Tongue (tissue), 3 donors: ENCODE data around the gene KLHL17. TPM values are rescaled to one million over a fixed set of nuclear protein-coding genes. Genes with fewer than 3 reads are reported as not detected.
"Not testable (repeated sequence)": the region's sequence is repeated elsewhere in the genome, so short reads cannot be mapped to it uniquely, and the experiment has no call there.

Experiments used
- DNase-seq: peaks from one replicate; pipeline ENCODE4 v3.0.0-alpha.2; 2015
- small RNA-seq: library from RNA; depleted of rRNA; stranded (forward); fragments of <200 nt; gene quantifications from one replicate; pipeline ENCODE3, GENCODE V24; 2014; ENCODE audit warnings: low replicate concordance
- total RNA-seq: library from RNA; depleted of rRNA; stranded (reverse); fragments of >200 nt; gene quantifications from one replicate; pipeline ENCODE4 v1.2.3, GENCODE V29; 2014

The KLHL17 gene
- total RNA-seq, 1 donor from 2014 or later: 7.5 TPM

DNA sequence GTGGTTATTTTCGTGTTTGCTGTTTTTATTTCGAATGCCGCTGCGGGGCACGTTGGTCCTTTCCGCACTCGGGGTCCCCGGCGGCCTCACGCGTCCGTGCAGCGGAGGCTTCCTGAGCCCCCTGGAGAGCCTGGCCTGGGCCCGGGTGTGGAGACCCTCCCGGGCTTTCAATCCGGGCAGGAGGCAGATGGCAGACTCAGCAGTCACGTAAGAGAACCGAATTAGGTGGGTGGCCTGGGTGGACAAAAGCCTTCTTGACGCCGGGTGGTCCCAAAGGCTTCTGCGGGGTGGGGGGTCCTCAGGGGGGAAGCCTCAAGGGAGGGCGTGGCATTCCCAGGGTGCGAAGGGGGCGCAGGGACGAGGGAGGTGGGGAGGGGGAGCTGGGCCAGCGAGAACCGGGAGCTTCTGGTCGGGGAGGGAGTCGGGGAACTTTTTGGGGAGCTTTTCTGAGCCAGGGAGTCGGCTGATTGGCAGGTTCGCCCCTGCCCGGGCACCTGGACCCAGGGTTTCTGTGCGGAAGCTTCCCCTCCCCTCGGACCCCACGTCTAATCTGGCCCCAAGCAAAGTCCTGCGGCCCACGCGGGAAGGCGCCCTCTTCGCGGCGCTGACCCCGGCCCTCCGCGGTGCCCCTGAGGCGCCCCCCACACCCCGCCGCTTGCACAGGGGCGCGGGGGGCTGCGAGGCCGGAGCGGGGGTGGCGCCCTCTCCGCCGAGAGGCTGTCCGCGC, 40.8 kb downstream of the KLHL17 start:
- peak; percentile 52 for DNase-seq

- DNase-seq: no peak
These were observed 43.4 kb downstream of the KLHL17 start for GRCh38 chr1:1003618-1004419.

GRCh38 chr1:1004420-1004779, 44.0 kb downstream of the KLHL17 start:
- no peak for DNase-seq

GRCh38 chr1:1004780-1005697, 44.7 kb downstream of the KLHL17 start:
- DNase-seq: peak; percentile 83

DNA sequence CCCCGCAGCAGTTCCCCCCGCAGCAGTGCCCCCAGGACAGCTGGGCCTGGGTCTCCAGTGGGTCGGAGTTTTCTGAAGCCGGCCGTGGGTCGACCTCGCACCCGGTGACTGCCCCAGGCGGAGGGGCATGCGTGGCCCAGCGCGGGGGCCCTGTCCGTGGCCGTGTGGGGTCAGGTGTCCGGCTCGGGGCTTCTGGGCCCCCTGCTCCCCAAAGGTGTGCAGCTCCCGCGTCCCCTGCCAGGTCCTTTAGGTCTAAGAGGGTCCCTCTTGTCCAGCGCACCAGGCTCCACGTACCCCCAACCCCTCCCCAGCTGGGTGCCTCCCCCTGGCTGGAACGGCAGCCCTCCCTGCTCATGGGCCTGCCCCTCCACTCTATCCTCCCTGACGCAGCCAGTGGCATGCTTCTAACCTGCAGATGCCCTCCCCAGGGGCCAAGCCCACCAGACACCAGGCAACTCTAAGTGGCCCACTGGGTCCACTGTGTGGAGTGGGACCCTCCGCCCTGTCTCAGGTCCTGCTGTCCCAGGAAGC, 45.5 kb downstream of the KLHL17 start:
- no peak for DNase-seq

- peak; percentile 48 for DNase-seq
These were observed 46.1 kb downstream of the KLHL17 start for GRCh38 chr1:1006305-1007159.

GRCh38 chr1:1010131-1010530, 49.7 kb downstream of the KLHL17 start:
- not testable (repeated sequence) for DNase-seq

- DNase-seq: no peak
These were observed 51.1 kb downstream of the KLHL17 start for GRCh38 chr1:1011396-1011949.

- not testable (repeated sequence) for DNase-seq
These were observed 52.3 kb downstream of the KLHL17 start for GRCh38 chr1:1012736-1013104.

DNA sequence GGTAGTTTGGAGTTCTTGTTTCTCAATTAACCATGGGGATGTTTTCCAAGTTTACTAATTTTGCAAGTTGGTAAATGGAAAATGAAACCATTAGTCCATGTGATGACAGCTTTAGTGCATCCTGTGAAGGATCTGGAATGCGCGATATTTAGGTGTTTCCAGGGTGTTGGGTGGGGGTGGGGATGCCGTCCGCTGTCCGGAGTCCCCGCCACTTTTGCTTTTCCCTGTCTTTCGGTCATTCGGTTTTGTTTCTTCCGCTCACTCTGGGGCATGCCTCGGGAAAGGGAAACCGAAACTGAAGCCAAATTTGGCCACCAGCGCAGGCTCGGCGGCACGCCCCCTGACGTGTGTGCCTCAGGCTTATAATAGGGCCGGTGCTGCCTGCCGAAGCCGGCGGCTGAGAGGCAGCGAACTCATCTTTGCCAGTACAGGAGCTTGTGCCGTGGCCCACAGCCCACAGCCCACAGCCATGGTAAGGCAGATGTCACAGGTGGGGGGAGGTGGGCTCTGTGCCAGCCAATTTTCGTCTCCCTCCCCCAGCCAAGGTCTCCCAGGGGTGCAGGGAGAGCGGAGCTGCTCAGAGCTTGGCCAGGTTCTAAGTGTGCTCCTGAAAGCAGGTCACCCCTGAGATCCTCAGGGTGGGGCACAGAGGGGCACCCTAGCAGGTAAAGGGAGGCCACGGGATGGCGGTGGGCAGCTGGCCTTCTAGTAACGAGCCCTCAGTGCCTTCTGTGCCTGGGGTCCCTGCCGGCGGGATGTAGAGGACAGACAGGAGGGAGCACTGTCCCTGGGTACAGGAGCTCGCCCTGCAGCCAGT, 52.9 kb downstream of the KLHL17 start, which contains the start of gene ISG15:
TSS of gene ISG15 (plus strand) at position 393 of the 817 bp plus-strand sequence. CDS start at position 470, 77 bp downstream.
- DNase-seq: peak; percentile 93

GRCh38 chr1:1013922-1014648, 53.7 kb downstream of the KLHL17 start:
- DNase-seq: no peak

GRCh38 chr1:1014799-1015681, 54.7 kb downstream of the KLHL17 start:
- no peak for DNase-seq

Small RNAs within 50 kb of the gene (small RNA-seq; reads per million reads assigned to genes)
- not detected for gene AL645608.3
- not detected for gene AL645608.4

Other genes with a start within 250 kb of the KLHL17 start
- gene SAMD11, start 36.7 kb upstream of the KLHL17 start, total RNA-seq: 6.1 TPM
- gene NOC2L, start 1.3 kb upstream of the KLHL17 start, total RNA-seq: 56.0 TPM
- gene PLEKHN1, start 5.9 kb downstream of the KLHL17 start, total RNA-seq: 6.3 TPM
- 38.4 TPM for gene PERM1, start 21.5 kb downstream of the KLHL17 start, total RNA-seq
- 21.2 TPM for gene HES4, start 39.5 kb downstream of the KLHL17 start, total RNA-seq
- 8.0 TPM for gene ISG15, start 52.9 kb downstream of the KLHL17 start, total RNA-seq
- 57.2 TPM for gene AGRN, start 59.5 kb downstream of the KLHL17 start, total RNA-seq
- gene RNF223, start 113.7 kb downstream of the KLHL17 start, total RNA-seq: 0.62 TPM
- 3.8 TPM for gene C1orf159, start 155.5 kb downstream of the KLHL17 start, total RNA-seq
- gene TTLL10, start 213.3 kb downstream of the KLHL17 start, total RNA-seq: 0.41 TPM
- 3.0 TPM for gene TNFRSF18, start 246.0 kb downstream of the KLHL17 start, total RNA-seq